Body of pancreas (tissue), 4 donors: ENCODE data around the gene AGTRAP. TPM values are rescaled to one million over a fixed set of nuclear protein-coding genes. Genes with fewer than 3 reads are reported as not detected.

Experiments used
- ATAC-seq: fragments of 150-250 bp; one replicate; pipeline ENCODE4 v1.9.1; 2016
- DNase-seq, 4 donors: peaks; one replicate each; pipeline ENCODE4 v3.0.0-alpha.2; 2019
- H3K27ac ChIP-seq, 4 donors: fragments of 200-600 bp; sonication (generic); 1 replicate in 3 of 4; 2 replicates in 1 of 4; pipeline versions ENCODE4 v1.5.1 to v1.6.1; 2016 to 2019; ENCODE audit warnings: mild to moderate bottlenecking in 1 of 4, mixed read lengths in 1 of 4, moderate library complexity in 1 of 4
- H3K27me3 ChIP-seq, 2 donors: fragments of 200-600 bp; sonication (generic); one replicate each; pipeline ENCODE4 v1.6.0; 2016; ENCODE audit warnings: mild to moderate bottlenecking in 1 of 2
- H3K36me3 ChIP-seq, 2 donors: fragments of 200-600 bp; sonication (generic); replicated peaks in 1 of 2; 2 replicates each; pipeline ENCODE4 v1.5.1; 2016; ENCODE audit warnings: low read depth in 2 of 2; ENCODE audit not compliant: insufficient read depth in 1 of 2
- H3K4me1 ChIP-seq: fragments of 200-600 bp; sonication (generic); one replicate; pipeline ENCODE4 v1.6.0; 2016
- H3K4me3 ChIP-seq, 2 donors: fragments of 200-600 bp; sonication (generic); 1 replicate in 1 of 2; 2 replicates in 1 of 2; pipeline ENCODE4 v1.5.1; 2016 to 2019
- H3K9me3 ChIP-seq, 3 donors: fragments of 200-600 bp; sonication (generic); 1 replicate in 2 of 3; 2 replicates in 1 of 3; pipeline ENCODE4 v1.5.1; 2016
- CTCF ChIP-seq, 7 experiments: fragments of 450-650 bp in 4 of 7; fragments of 200-600 bp in 3 of 7; sonication (generic) in 3 of 7; IDR thresholded peaks; one replicate each; pipeline ENCODE4 v1.5.1; 2016 to 2019; ENCODE audit warnings: antibody characterized with exemption in 7 of 7
- POLR2A ChIP-seq, 3 donors: fragments of 450-650 bp; IDR thresholded peaks; one replicate each; pipeline ENCODE4 v1.6.1; 2016; ENCODE audit warnings: antibody characterized with exemption in 3 of 3, mild to moderate bottlenecking in 2 of 3
- WGBS, 2 donors: methylation state at CpG; one replicate each; pipeline ENCODE4 v1.1.5; 2017; 5-methylcytosine and 5-hydroxymethylcytosine counted together
- intact Hi-C: fragments of 100-400 bp; cut with DNase I; formaldehyde crosslinking; loops from one replicate; pipeline ENCODE4 v1.15.1; 2023
- total RNA-seq, 2 donors: library from RNA; depleted of rRNA; stranded (reverse); fragments of >200 nt; gene quantifications; one replicate each; pipeline ENCODE4 v1.1.0, GENCODE V29; 2016

Gene AGTRAP
- total RNA-seq, 2 donors from 2014 or later: 16.8 to 24.6 TPM

DNA sequence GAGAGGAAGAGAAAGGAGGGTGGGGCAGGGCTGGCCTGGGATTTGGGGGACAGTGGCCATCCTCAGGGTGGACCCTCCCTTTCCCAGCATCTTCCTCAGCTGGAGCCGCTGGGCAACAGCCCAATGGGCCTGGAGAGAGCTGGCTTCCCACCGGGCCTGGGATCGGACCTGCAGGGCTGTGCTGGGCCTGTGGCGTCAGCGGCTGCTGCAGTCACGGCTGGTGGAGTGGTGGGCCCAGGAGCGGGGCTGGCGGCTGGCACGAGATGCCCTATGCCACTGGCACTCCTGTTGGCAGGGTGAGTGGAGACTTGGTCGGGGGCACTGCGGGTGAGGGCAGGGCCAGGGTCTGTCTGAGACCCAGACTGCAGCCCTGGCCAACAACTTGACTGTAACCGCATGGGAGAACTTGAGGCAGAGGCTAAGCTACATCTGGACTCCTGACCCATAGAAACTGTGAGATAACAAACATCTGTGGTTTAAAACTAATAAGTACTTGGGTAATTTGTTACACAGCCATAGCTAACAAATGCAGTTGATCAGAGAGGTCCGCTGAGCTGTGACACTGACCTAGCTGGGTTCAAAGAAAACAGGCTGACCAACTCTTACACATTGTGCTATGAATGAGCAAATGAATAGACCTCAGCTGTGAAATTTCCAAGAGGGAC is 43.9 kb downstream of the AGTRAP start:
- TF ChIP-seq CTCF (IDR thresholded peaks at IDR 0.05) (no peak), POLR2A (IDR thresholded peaks at IDR 0.05) (no peak)
- Histone ChIP-seq H3K27ac (no peak overlapping the region), H3K27me3 (no peaks in the 10 kb centered on the region), H3K4me3 (no peak overlapping the region), H3K36me3 (no peaks in the 10 kb centered on the region), H3K4me1 (peaks cover 6% of the 10 kb centered on the region), H3K9me3 (no peaks in the 10 kb centered on the region)
- intact Hi-C loops: no loop called here
- ATAC-seq (no peak), DNase-seq (no peak)
- 75 to 100% methylated on average over 2 to 9 of the region's 13 CpGs for WGBS, 2 donors

DNA sequence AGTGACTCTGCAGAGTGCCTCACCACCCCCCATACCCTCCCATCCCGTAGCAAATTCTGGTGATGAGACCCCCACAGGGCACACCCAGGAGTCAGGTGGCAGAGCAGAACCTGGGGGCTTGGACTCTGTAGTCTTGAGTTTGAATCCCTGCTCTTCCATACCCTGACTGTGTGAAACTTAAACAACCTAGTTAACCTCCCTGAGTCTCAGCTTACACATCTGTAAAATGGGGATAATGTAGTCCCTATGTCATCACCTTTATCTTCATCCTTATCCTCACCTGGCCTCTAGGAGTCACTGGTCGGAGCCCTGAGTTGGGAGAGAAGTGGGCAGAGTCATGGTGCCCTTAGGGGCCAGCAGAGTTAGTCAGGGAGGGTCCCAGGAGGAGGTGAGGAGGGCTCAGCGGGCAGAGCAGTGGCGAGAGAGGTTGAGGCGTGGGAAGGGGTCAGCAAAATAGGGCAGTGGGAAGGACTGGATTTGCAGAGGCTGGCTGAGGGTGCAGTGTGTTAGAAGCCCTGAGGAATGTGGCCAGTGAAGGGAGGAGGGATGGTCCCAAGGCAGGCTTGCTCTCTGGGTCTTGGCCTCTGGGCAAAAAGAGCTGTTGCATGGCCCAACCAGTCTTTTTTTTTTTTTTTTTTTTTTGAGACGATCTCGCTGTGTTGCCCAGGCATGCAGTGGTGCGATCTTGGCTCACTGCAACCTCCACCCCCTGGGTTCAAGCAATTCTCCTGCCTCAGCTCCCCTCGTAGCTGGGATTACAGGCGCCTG is 44.6 kb downstream of the AGTRAP start:
- no peaks in the 10 kb centered on the region for H3K27me3 ChIP-seq
- H3K9me3 ChIP-seq: no peaks in the 10 kb centered on the region
- 77 to 88% methylated on average over 9 to 10 of the region's 10 CpGs for WGBS, 2 donors
- intact Hi-C loops: no loop called here
- DNase-seq (no peak), ATAC-seq (no peak)
- peaks cover 12% of the 10 kb centered on the region for H3K4me1 ChIP-seq
- H3K36me3 ChIP-seq: no peaks in the 10 kb centered on the region
- H3K27ac ChIP-seq: no peak overlapping the region
- TF ChIP-seq POLR2A (IDR thresholded peaks at IDR 0.05) (no peak), CTCF (IDR thresholded peaks at IDR 0.05) (no peak)
- H3K4me3 ChIP-seq: no peak overlapping the region

GRCh38 chr1:11781297-11781696 is 45.4 kb downstream of the AGTRAP start:
- Histone ChIP-seq H3K4me1 (peaks cover 12% of the 10 kb centered on the region), H3K27ac (no peak overlapping the region), H3K9me3 (no peaks in the 10 kb centered on the region), H3K27me3 (no peaks in the 10 kb centered on the region), H3K36me3 (no peaks in the 10 kb centered on the region), H3K4me3 (no peak overlapping the region)
- ATAC-seq (no peak), DNase-seq (no peak)
- intact Hi-C loops: no loop called here
- TF ChIP-seq CTCF (IDR thresholded peaks at IDR 0.05): no peak
- no peak for TF ChIP-seq POLR2A (IDR thresholded peaks at IDR 0.05)
- whole genome bisulfite sequencing, 2 donors: 83 to 94% methylated on average over 10 to 12 of the region's 12 CpGs

GRCh38 chr1:11782127-11782708 is 46.3 kb downstream of the AGTRAP start:
- Histone ChIP-seq H3K4me1 (peaks cover 18% of the 10 kb centered on the region), H3K36me3 (no peaks in the 10 kb centered on the region), H3K27ac (no peak overlapping the region), H3K4me3 (no peak overlapping the region), H3K9me3 (no peaks in the 10 kb centered on the region), H3K27me3 (no peaks in the 10 kb centered on the region)
- DNase-seq (no peak), ATAC-seq (no peak)
- intact Hi-C loops: no loop called here
- WGBS, 2 donors: 76 to 92% methylated on average over 3 to 4 of the region's 6 CpGs
- no peak for TF ChIP-seq POLR2A (IDR thresholded peaks at IDR 0.05)
- TF ChIP-seq CTCF (IDR thresholded peaks at IDR 0.05): no peak
